Thyroid gland (tissue), 4 donors: ENCODE data around the gene NOS1AP.

Source experiments
- POLR2A ChIP-seq, 2 donors: fragments of 450-650 bp; IDR thresholded peaks; one replicate each; pipeline ENCODE4 v1.6.1; 2017; ENCODE audit warnings: antibody characterized with exemption in 2 of 2, mild to moderate bottlenecking in 2 of 2, moderate library complexity in 1 of 2
- TF ChIP-seq, protein P1 (sequence below), 6 experiments: fragments of 200-600 bp in 3 of 6; fragments of 450-650 bp in 3 of 6; sonication (generic) in 3 of 6; IDR thresholded peaks; one replicate each; pipeline ENCODE4 v1.5.1; 2016 to 2019; ENCODE audit warnings: antibody characterized with exemption in 6 of 6, mild to moderate bottlenecking in 2 of 6, inconsistent platforms in 1 of 6, moderate library complexity in 1 of 6

DNA sequence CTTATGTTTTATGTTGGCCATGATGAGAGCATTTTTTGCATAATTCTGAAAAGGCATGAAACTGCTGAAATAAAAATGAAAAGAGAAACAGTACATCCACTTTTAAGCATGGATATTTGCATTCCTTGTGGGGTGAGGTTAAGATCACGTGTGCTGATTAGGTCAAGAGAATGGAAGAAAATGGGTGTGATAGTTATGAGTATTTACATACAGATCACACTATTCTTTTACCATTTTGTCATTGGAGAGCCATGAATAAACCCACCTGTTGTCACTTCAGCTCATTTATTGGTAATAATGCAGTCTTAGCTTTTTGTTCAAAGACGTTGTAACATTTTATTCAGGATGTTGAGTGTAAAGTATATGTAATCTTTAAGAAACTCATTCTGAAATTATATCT is 153.2 kb downstream of the NOS1AP start:
- TF ChIP-seq, protein P1, sequence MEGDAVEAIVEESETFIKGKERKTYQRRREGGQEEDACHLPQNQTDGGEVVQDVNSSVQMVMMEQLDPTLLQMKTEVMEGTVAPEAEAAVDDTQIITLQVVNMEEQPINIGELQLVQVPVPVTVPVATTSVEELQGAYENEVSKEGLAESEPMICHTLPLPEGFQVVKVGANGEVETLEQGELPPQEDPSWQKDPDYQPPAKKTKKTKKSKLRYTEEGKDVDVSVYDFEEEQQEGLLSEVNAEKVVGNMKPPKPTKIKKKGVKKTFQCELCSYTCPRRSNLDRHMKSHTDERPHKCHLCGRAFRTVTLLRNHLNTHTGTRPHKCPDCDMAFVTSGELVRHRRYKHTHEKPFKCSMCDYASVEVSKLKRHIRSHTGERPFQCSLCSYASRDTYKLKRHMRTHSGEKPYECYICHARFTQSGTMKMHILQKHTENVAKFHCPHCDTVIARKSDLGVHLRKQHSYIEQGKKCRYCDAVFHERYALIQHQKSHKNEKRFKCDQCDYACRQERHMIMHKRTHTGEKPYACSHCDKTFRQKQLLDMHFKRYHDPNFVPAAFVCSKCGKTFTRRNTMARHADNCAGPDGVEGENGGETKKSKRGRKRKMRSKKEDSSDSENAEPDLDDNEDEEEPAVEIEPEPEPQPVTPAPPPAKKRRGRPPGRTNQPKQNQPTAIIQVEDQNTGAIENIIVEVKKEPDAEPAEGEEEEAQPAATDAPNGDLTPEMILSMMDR (IDR thresholded peaks at IDR 0.05) = no peak
- no peak for TF ChIP-seq POLR2A (IDR thresholded peaks at IDR 0.05)
